Amniotic stem cell (primary cell): ENCODE results near the gene BRI3.
"Not testable (repeated sequence)": the region's sequence is repeated elsewhere in the genome, so short reads cannot be mapped to it uniquely, and the experiment has no call there.

Experiments
- DNase-seq: peaks from one replicate; lab custom pipeline; 2025; lab: John Stamatoyannopoulos, UW

Gene BRI3

DNA sequence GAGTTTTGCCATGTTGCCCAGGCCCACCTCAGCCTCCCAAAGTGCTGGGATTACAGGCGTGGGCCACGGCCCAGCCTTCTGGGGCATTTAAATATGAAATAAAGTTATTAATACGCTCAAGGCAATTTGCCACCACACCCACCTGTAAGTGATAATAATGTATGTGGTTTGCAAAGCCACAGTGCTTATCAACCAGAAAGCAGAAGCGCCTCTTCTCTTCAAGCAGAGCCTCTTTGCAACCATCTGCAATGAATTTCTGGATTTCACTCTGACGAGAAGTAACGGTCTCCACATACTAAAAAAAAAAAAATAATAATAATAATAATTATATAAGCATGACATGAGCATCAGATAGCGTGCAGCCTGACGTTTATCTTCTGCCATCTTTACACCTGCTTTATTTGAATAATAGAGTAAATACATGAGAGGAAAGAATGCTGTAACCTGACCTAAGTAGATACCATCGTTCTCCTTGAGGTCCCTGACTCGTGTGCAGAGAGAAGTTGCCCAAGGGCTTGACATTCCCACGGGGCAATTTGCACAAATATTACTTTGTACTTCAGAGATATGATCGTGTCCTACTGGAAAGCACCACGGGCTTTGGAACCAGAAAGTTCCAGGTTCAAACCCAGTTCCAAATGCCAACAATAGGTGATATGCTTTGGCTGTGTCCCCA is 34.0 kb downstream of the BRI3 start:
- DNase-seq = no peak

DNA sequence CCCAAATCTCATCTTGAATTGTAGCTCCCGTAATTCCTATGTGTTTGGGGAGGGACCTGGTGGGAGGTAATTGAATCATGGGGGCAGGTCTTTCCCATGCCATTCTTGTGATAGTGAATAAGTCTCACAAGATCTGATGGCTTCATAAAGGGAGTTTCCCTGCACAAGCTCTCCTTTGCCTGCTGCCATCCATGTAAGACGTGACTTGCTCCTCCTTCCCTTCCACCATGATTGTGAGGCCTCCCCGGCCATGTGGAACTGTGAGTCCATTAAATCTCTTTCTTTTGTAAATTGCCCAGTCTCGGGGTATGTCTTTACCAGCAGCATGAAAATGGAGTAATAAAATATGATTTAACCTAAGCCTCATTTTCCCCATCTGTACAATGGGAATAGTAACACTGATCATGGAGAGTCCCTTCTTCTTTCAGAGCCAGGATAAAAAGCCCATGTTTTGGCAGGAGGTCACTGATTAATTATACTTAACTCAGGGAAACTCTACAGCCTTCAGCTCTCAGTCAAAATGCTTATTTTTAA is 34.6 kb downstream of the BRI3 start:
- DNase-seq = not testable (repeated sequence)

DNA sequence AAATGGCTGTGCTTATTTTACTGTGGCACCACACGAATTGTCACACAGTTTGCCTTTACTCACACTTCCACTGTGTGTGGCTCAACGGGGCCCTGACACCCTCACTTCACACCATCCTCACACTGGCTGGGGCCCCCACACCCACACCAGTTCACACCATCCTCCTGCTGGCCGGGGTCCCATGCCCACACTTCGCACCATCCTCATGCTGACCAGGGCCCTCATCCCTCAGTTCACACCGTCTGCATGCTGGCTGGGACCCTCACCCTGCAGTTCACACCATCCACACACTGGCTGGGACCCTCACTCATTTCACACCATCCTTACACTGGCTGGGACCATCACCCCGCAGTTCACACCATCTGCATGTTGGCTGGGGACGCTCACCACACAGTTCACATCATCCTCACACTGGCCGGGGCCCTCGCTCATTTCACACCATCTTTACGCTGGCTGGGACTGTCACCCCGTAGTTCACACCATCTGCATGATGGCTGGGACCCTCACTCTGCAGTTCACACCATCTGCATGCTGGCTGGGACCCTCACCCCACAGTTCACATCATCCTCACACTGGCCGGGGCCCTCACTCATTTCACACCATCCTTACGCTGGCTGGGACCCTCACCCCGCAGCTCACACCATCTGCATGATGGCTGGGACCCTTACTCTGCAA is 36.0 kb downstream of the BRI3 start:
- no peak for DNase-seq

DNA sequence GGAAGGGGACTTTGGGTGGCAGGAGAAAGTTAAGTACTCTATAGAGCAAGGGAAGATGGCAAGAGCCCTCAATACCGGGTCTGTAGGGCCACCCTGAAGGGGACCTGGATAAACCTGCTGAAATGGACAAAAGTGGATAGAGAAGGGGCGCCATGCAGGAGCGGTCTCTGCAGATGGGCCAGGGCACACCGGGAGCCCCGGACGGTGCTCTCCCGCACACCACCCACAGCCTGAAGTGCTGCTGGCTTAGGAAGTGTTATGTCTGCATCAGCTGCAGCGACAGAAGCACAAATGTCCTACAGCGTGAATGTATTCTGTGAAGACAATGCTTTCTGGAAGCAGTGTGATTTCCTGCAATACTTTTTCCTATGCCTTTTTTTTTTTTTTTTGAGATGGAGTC is 37.7 kb downstream of the BRI3 start:
- no peak for DNase-seq

DNA sequence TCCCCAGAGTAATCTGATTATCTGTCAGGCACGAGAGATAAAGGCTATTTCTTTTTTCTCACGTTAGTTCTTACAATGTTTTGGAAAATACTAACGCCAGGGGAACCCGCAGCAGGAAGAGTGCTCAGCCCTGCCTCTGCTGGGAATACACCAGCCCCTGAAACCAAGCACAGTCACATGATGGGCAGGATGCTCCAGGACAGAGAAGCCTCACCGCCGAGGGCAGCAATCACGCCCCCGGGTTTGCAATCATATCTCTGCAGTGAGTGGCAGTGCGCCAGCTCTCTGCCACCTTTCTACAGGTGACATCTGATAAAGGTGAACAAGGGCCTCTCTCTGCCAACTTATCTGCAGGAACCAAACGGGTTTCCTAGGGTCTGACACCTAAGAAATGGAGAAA is 39.8 kb downstream of the BRI3 start:
- no peak for DNase-seq

DNA sequence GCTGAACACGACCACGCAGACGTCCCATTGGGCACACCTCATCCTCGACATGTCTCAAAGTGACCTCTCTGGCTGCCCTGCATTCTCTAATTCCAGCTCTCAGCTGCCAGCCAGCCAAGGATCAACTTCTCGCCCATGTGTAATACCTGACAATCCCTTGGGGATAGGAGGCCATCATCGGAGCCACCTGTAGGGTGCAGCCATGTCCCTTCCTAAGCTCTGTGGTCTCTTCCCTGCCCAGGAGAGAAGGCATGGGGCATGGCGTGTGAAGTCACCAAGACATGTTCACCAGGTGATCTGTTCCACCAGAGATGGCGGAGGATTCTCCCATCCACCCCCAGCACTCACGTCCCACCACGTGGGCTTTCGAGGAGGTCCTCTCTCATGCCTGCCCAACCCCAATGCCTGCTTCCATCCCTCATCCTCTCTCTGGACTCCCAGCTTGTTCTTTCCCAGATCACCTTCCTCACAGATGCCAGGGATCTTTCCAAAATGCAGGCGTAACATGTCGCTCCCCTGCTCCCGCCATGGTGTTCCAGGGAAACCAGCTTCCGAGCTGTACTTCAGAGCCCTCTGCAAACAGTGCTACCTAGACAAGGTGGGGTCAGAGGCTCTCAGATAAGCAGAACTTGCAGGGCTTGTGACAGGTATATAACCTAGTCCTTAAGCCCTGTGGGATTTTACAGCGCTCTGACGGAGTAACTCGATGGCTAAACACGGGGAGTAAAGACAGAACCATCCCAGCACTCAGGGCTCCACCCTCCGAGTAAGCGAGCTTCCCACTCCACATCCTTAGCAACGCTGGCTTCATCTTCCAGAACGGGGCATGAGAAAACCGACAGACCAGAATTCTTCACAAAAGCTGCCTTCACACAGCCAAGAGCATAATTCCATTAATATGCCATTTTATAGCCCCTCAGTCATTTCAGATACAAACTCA is 41.1 kb downstream of the BRI3 start:
- no peak for DNase-seq

DNA sequence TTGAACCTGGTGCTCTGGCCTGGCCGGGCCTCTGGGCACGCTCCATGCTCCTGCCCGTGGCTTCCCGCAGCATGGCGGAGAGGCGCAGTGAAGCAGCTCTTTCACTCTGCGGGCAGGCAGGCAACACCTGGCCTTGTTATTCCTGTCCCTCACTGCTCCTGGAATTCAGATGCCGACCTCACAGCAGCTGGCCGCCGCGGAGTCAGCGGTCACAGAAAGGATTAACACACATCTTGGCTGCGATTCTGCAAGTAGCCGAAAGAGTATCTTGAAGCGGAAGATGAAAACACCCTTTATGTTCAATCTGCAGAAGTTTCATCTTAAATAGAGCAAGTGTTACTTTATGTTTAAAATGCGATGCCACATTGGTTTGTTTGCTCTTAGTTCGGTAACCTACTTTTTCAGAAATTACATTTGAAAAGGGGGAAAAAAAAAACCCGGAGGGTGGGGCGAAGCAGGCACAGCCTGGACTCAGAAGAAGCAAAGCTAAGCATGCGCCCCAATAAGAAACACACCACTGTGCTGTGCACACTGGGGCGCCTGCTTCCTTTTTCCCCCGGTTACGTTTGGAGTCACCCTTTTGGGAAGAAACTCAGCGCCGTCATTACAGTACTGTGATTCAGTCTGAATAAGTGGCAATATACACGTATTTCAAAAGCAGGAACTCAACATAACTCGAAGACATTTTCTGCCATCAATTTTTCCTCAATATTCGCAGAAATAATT is 42.3 kb downstream of the BRI3 start:
- no peak for DNase-seq

DNA sequence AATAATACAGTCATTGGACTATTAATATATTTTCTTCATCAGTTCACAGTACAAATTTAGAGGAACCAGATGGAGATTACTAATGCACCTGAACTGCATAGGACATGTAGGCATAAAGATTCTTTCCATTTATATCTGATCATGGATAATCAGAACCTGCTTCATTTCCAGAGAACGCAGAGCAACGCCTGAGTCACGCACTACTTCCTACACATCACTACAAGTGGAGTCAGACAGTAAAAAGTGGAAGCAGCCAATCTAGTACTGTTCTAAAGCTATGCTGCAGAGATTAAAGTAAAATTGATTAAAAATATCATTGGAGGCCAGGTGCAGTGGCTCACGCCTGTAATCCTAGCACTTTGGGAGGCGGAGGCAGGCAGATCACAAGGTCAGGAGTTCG is 43.3 kb downstream of the BRI3 start:
- DNase-seq = no peak

DNA sequence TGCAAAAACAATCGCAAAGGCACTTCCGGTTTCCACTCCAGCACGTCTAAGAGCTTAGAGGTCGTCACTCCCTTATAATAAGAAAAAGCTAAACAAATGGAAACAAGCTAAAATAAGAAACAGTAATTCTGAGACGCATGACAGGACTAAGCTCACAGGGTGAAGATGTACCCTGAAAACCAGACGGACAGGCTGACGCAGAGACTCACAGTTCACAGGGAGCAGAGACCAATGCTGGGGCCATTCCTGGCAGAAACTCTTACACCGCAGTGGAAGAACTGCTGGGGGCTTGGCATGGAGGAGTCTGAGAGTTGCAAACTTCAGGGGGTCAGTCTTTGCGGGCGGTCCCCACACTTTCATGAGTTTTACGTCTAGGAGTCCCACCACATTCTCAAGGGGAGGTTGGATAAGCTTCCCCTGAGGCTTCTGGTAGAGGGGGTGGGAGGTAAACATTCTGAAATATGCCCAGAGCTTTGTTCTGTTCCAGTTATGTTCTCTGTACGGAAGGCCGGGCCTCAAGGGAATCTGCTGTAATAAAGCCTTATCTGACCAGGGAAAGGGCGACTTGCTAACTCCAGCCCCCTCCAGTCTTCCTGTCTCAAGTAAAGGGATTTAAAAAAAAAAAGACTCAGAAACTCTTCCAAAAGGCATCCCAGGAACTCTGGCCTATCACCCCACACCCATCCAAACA is 47.8 kb downstream of the BRI3 start:
- DNase-seq = no peak

DNA sequence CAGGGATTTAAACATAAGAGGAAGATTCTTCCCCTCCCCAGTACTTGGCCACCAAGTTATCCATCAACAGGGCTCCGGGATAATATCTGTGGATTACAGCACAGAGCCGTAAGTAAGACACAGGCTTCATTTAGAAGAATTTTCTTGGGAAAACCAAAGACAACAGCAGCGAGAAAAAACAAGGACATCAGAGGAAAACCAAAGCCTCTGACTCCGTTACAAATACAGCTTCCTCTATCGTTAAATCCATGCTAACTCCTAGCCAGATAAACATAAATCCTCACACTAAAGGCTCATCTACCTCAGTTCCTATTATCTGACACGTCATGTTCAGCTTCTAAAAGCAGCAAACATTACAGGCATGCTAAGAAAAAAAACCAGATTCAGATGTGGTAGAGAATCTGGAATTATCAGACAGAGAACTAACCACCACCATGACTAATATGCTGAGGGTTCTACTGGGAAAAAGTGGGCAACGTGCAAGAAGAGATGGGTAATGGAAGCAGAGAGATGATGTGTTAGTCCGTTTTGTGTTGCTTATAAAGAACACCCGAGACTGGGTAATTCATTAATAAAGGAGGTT is 48.4 kb downstream of the BRI3 start:
- DNase-seq = no peak

DNA sequence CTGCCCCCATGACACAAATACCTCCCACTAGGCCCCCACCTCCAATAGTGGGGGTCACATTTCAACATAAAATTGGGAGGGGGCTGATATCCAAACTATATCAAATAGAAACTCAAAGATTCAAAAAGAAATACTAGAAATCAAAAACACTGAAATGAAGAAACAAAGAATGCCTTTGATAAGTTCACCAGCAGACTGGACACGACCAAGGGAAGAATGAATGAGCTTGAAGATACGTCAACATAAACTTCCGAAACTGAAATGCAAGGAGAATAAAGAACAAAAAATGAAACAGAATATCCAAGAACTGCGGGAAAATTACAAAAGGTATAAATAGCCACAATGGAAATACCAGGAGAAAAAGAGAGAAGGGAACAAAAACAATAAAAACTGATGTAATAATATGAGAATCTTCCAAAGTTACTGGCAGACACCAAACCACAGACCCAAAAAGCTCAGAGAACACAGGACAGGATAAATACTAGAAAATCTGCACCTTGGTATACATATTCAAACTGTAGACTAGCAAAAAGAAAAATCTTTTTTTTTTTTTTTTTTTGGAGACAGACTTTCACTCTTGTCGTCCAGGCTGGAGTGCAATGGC is 49.5 kb downstream of the BRI3 start:
- no peak for DNase-seq

DNA sequence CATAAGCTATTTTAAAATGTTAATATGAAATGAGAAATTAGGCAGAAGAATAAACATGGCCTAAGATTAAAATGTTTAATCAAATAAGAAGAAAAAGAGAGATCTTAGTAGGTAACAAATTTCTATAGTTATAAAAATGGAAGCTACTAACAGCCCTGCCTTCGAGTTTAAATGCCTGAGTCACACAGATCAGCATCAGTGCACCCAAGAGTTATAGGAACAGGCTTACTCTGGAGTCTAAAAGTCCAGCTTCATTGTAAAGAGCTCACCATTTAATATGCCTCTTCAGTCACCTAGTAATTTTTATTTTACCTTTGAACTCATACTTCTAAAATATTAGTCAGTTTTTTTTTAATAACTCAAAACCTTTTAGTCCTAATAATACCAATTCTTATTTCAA is 52.6 kb downstream of the BRI3 start:
- DNase-seq = no peak

DNA sequence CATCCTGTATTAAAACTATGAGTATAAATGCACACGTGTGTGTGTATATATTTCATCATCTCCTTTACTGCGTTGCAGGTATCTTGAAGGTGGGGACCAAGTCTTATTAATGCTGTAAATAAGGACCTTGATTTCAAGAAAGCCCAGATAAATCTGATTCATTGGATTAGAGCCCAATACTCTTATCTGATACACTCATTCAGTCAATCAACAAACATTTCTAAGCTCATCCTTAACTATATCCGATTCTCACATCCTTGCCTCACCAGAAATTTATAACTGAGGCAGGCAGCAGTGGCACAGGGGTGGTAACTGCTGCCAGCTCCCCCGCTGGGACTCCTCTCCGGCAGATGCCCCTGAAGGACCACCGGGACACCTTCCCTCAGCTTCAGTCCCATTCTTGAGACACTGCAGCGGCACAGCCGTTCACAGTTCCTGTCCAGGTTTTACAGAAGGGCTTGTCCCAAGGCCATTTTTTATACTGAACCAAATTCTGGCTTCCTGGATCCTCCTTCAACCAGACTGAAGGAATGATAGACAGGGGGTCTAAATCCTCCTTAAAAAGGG is 54.0 kb downstream of the BRI3 start:
- no peak for DNase-seq

DNA sequence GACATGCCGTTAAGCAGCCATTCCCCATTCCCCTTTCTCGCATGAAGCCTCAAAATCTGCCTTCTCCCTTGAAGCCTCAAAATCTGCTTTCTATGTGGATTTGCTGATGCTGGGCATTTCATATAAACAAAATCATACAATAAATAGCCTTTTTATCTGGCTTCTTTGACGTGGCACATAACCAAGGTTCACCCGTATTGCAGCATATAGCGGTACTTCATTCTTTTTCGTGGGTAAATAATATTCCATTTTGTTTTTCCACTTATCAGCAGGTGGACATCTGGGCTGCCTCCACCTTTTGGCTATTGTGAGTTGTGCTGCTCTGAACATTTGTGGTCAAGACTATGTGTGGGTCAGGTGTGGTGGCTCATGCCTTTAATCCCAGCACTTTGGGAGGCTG is 57.0 kb downstream of the BRI3 start:
- no peak for DNase-seq

DNA sequence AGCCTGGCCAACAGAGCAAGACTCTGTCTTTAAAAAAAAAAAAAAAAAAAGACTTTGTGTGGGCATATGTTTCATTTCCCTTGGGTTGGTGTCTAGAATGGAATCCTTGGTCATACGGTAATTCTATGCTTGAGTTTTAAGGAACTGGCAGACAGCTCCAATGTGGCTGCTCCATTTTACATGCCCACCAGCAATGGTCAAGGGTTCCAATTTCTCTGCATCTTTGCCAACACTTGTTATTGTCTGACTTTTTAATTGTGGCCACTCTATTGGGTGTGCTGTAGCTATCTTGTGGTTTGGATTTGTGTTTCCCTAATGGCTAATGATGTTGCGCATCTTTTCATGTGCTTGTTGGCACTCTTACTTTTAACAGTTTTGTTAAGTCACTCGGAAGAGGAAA is 57.6 kb downstream of the BRI3 start:
- DNase-seq = no peak

DNA sequence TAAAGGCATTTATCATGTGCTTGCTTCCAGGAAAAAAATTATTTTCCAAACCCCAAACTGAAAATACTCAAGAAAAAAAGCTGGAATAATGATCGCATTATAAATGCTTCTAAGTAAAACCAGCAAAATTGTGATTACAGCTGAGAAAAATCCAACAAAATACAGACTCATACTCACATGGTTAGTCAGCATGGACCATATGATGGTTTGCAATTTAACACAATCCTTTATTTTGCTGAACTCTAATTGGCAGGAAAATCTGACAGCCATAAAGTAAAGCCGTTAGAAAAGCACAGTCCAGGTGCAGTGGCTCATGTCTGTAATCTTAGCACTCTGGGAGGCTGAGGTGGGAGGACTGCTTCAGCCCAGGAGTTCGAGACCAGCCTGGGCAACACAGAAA is 59.6 kb downstream of the BRI3 start:
- DNase-seq = peak; percentile 22
